DMS53 treated with DMSO at 0.1 percent for 48 hours (cell line): ENCODE data around the gene RIPK4.

Experiments used
- DNase-seq: peaks from one replicate; lab custom pipeline; 2025; ENCODE audit not compliant: unreplicated experiment; lab: John Stamatoyannopoulos, UW

Gene RIPK4

DNA sequence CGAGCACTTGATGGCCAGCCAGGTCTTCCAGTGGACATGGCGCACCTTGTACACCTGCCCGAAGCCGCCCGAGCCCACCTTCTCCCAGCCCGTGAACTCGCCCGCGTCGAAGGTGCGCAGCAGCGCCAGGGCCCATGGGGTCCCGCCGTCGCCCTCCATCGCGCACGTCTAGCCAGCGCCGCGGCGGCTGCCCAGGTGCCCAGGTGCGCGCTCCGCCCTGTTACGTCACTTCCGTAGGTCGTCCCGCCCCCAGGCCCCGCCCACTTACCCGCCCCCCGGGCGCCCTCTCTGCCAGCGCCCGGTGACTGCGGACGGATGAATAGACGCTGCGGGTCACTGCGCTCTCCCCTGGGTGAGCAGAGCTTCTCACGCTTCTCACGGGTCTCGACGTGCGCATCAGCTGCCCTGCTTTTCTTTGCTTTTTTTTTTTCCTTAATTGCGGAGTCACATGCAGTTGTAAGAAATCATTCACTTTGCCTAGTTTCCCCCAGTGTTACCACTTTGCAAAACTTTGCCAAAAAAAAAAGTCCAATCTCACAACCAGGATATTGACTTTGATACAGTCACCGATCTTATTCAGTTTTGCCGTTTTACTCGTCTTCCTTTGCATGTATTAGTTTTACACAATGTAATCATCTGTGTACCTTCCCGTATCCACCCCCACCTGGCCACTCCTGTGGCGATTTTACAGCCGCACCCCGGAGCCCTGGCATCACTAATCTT, at the start of gene RIPK4:
RIPK4 (minus strand) TSS at position 170 of the 723 bp plus-strand sequence; CDS start at position 159, 11 bp downstream.
- peak; percentile 89 for DNase-seq

DNA sequence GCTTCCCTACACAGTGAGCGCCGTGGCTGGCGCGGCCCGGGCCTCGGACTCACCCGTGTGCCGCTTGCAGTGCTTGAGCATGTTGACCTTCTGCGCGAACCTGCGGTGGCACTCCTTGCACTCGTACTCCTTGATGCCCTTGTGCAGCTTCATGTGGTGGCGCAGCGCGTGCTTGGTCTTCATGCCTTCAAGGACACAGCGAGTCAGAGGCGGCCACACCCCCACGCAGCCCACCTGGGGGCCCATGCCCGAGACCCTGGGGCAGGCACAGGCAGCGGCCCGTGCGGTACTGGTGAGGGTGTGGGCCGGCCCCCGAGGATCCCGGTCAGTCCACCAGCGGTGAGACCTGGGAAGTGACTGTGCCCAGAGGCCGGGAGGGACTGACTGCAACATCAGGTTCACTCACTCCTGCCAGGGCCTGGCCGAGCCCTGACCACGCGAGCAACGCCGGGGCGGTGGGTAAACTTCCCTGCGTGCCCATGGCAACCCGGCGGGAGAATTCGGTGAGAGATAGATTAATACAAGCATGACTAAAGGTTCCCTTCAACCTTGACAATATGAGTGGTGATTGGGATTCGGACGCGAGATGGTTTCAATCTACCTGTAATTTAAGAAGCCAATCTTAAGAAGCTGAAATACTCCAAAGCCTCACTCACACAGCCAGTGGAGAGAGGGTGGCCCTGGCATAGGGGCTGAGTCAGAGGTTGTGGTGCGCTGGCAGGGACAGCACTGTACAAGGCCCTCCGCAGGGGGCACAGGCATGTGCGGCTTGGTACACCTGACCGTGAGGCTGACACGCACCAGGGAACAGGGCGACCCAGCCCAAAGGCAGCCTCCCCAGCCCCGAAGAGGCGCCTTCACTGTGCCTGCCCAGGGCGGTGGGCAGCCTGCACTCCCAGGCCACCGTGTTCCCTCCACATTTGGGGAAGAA, 49.1 kb upstream of the RIPK4 start:
- DNase-seq = no peak

DNA sequence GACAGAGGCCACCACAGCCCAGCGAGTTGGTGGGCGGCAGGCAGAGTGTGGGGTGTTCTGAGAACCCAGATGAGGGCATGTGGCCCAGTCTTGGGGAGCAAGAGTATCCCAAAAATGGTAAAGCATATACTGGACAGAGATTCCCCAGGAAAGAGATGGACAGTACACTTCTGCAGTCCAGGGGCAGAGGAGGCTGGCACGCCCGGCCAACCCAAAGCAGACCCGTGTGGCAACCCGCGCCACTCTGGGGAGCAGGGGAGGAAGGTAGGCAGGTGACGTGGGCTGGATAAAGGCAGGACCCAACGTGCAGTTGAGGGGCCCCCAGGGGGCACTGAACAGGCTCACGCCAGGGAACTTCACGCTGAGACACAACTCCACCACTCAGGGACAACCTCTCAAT, 46.4 kb upstream of the RIPK4 start:
- no peak for DNase-seq

DNA sequence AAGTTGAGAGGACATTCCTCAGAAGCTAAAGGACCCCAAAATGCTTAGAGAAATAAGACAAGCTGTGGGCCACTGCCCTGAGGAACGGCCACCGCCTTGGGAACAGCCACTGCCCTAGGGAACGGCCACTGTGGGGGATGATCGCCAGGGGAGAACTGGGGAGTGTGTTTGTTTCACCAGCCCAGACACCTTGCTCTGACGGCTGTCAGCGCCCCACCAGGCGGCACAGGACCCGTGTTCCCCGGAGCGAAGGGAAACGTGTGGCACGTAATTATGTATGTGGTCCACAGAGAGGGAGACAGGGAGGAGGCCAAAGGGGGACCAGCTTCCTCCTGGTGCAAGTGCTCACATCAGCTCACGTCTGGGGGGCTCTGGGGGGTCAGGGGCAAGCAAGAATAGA, 45.8 kb upstream of the RIPK4 start:
- no peak for DNase-seq

GRCh38 chr21:41810597-41810932, 43.7 kb upstream of the RIPK4 start:
- no peak for DNase-seq

DNA sequence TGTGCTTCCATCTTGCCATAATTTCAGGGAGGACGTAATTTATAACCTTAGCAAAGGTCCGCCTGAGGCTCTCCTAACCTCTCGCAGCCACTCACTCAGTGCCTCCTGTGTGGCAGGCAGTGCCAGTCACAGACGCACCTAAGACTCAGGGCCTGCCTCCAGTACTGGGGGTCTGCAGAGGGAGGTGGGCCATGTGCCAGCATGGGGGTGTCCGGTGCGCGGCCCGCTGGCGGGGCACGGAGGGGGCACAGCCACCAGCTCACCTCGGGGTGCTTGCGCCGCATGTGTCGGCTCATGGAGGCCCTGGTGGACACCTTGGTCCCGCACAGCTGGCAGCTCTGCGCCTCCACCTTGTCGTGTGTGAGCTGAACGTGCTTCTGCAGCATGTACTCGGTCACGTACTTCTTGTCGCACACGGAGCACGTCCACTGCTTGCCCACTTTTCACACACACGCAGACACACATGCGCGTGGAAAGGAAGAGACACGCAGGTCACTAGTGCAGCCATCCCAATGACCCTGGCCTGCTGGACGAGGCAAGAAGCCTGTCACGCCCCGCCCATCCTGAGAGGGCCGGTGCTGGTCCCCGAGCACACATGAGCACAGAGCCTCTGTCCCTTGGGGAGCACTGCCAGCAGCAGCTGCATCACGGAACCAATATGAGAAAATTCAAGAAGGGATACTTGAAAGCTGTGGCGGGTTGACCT, 43.2 kb upstream of the RIPK4 start:
- no peak for DNase-seq

DNA sequence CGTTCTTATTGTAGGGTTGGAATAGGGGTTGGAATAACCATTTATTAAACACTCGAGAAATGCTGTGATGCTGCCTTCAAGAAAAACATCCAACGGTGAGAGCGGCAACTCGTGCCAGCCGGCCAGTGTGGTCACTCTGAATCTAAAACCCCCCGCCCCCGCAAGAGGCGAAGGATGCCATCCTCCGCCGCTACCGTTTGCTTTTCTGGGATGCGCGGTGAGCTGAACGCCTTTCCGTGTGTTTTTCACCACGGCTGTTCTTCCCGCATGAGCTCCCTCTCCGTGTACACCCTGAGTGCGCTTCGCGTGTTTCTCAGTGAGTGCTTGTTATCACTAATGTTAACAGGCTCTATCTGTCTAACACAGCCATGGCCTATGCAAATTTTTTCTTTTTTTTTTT, 42.0 kb upstream of the RIPK4 start:
- no peak for DNase-seq

GRCh38 chr21:41808094-41808493, 41.2 kb upstream of the RIPK4 start:
- no peak for DNase-seq

DNA sequence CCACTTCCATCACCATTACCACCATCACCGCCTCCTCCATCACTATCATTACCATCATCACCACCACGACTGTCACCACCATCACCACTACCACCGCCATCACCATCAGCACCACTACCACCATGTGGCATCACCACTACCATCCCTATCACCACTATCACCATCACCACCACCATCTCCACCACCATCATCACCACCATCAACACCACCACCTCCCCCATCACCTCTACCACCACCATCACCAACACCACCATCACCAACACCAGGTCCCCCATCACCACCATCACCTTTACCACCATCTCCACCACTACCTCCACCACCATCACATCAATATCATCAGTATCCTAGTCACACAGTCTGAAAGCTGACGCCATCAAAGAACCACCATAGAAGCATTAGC, 39.9 kb upstream of the RIPK4 start:
- no peak for DNase-seq

DNA sequence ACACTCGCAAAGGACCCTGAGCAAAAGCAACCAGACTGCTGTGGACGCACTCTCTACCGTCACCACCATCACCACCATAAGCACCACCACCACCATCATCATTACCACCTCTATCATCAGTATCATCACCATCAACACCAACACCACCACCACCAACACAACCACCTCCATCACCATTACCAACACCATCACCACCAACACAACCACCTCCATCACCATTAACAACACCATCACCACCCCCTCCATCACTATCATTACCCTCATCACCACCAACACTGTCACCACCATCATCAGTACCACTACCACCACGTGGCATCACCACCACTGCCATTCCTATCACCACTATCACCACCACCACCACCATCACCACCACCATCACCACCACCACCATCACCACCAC, 38.8 kb upstream of the RIPK4 start:
- no peak for DNase-seq

- DNase-seq = no peak
Measured at GRCh38 chr21:41805038-41805437, 38.2 kb upstream of the RIPK4 start.

- DNase-seq = no peak
Measured at GRCh38 chr21:41804381-41804780, 37.5 kb upstream of the RIPK4 start.

DNA sequence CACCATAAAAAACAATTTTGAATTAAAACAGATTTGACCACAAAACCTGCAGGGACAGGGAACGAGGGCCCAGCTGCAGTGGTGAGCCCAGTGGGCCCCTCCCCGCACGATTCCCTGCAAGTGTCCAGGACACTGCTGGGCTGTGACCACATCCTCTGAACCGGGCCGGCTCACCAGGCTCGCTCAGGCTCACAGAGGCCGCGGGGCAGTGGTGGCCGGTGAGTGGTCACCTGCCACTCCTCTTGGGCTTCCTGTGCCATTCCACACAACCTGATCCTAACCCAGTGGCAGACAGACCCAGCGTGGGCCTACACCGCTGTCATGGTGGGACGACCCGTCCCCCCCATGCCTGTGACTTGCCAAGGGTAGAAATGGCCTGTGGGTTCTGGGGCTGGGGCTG, 36.5 kb upstream of the RIPK4 start:
- no peak for DNase-seq

- DNase-seq = no peak
Measured at GRCh38 chr21:41802684-41803083, 35.8 kb upstream of the RIPK4 start.

GRCh38 chr21:41802198-41802584, 35.3 kb upstream of the RIPK4 start:
- DNase-seq = no peak

DNA sequence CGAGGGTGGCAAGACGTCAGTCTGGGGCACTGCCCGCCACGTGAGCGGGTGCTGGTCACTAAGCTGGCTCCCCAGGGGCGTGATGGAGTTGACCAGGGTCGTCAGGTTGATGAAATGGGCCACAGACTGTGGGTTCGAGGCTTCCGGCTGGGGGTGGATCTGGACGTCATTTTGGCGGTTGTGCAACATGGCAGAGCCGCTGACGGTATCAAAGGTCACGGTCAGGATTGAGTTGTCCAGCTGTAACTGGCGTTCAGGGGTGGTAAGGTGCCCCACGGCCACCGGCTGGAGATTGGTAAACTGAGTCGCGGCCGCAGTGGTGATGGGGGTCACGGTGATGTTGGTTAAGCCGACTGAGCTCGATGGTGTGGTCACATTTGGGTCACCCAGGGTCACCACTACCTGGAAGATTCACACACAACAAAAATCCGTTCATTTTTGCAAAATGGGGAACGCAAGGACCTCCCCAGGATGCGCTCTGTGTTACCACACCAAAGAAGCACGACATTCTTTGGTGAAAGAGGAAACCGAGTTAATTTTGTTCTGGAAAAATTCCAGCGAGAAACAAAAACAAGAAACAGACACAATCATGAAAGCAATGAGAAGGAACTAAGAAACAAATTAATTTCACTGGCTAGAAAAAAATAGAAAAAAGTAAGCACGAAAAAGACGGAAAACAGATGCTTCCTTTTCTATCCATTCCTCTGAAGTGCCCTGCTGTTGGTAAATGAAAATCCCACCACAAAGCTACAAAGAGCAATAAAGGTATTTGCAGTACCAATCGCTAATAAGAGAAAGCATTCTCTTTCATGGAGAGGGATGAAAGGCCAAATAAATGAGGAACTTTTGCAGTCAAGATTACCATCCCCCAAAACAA, 34.7 kb upstream of the RIPK4 start:
- DNase-seq = no peak

DNA sequence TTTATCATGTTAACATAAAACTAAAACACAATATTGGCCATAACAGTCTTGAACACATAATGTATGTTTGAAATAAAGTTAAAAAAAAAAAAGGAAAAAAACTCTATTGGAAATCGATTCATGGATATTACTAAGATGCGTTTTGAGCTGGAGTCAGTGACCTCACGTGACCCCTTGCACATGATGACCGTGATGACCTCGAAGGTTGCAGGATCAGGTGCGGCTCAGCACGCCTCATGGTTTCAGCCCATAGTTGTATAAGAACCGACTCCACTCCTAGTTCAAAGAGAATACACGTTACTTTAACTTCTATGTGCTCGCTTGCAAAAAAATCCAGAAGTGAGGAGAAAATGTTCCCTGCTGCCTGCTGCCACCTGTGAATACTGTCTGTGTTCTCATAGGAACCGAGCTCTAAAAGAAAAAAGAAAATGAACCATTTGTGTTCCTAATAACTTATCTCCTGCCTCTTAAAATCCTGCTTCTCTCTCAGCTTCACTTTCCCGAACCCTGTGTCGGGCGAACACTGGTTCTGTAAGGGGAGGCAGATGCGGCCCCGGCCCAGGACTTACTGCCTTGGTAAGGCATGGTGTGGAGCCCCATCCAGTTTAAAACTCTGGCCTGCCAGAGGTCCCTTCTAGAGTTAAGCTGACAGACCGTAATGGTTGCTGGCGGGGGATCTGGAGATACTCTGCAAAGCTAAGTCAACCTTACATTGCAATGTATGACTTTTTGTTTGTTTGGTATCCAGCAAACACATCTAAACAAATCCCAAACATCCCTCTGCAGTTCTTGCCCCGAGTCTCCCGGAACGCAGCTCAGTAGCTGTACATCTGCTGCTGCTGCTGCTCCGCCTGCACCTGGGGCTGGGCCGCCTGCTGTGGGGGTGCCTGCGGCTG, 33.8 kb upstream of the RIPK4 start:
- no peak for DNase-seq

DNA sequence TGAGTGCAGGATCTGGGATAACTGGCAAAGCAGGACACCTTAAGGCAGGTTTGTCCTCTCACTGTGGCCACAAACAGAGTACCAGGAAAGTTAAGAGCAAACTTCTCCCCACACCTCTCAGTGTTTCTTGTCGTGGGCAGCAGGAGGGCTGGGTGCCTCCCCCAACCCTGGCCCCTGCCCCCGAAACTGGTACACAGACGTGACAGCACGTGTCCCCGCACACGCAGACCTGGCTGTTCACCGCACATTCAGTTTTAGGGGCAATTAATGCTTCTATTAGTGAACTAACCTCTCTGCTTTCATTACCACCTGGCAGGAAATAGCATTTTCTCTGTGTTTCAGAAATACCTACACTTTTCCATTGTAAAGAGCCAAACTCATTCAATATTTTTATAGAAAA, 32.9 kb upstream of the RIPK4 start:
- DNase-seq = no peak

GRCh38 chr21:41798326-41798725, 31.5 kb upstream of the RIPK4 start:
- DNase-seq = no peak
